Endothelial cell of hepatic sinusoid (primary cell): ENCODE measurements around the gene TSGA10IP.

Source experiments
- in situ Hi-C: cut with HindIII; loops from 2 replicates; pipeline ENCODE4 v1.10.0; 2017; ENCODE audit warnings: low sequenced_read_pairs

TSGA10IP gene

DNA sequence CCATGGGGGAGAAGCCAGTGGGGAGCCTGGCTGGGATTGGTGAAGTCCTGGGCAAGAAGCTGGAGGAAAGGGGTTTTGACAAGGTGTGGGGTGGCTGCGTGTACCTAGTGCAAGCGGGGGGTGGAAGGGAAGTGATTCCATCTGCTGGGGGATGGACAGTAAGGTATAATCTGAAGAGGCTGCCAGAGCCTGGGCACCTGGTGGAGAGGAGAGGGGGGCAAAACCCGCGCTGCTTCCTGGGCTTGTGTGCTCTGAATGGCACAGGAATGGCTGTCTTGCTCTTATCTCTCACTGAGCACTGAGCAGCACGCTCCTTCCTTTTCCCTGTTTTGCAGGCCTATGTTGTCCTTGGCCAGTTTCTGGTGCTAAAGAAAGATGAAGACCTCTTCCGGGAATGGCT is 58.0 kb downstream of the TSGA10IP start:
- in situ Hi-C loops, result no loop called here

GRCh38 chr11:66004186-66004585 is 58.9 kb downstream of the TSGA10IP start:
- in situ Hi-C loops, result no loop called here

DNA sequence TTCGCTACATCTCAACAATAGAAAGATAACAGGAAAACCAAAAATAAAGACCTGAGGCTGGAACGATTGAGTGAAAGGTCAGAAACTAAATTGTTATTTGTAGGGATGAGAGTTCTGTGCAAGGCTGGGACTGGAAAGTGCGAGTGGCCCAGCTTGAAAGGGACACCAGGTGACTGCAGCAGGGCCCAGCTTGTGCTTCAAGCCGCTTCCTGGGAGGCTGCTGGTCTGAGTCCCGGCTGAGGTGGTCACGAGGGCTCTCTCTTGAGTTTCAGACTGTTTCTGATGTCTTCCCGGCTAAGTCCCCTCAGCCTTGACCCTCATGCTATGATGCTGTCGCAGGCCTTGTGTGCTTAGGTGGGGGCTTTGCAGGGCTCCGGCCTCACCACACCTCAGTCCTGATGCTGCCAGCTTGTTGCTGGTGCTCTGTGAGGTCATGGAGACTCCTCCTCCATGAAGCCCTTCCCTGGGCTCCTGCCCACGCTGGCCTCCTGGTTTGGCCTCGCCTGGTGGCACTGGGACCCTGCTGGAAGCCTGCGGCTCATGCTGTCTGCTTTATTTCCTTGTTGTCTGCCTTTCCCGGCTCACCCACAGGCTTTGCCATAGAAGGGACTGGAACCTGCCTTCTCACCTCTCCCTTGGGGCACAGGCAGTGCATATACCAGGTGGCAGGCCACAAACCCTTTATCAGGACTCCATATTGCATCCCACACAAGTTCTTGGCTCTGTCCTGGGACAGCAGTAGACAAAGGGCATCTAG is 61.0 kb downstream of the TSGA10IP start:
- in situ Hi-C loops, result no loop called here

DNA sequence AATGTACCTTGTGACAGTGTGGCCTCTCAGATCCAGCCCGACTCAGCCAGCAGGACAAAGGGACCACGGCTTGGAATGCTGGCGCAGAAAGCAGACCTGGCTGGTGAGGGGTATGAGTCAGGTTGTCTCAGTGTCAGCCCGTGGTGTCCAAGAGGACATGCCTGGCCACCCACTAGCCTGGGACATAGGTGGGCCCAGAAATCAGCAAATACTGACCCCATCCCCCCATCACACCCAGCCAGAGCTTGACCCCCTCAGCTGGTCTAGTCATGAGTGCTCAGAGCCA is 61.6 kb downstream of the TSGA10IP start:
- in situ Hi-C loops, result no loop called here

DNA sequence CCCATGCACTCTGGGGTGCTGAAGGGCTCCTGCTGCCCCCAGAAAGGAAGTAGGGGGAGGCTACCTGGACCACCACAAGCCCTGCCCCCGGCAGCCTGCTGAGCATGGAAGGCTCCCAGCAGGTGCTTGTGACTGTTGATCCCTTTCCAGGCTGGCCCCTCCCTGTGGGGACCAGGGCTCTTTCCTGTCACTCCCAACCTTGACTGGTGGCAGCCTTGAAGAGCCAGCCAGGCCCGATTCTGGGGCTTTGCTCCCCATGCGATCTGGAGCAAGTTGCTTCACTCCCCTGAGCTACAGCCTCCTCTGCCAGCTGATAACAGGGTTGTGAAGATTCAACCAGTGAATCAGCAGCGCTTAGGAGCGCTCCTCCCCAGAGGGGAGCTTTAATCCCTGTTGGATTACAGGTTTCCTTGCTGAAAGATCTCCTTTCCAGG is 61.9 kb downstream of the TSGA10IP start:
- in situ Hi-C loops, result no loop called here

DNA sequence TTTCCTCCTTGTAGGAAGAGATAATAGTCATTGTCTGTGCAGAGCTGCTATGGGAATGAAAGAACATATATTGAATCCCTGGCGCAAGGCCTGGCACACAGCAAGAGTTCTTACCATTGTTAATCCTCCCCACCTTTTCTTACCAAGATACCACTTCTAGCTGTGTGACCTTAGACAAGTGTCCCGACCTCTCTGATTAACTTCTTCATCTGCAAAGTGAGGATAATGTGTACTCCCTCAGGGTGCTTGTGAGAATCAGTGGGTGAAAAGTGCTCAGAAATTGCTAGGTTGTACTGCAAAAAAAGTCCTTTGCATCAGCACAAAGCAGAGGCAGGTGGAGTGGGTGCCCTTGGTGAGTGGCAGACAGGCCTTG is 62.8 kb downstream of the TSGA10IP start:
- in situ Hi-C loops, result no loop called here

DNA sequence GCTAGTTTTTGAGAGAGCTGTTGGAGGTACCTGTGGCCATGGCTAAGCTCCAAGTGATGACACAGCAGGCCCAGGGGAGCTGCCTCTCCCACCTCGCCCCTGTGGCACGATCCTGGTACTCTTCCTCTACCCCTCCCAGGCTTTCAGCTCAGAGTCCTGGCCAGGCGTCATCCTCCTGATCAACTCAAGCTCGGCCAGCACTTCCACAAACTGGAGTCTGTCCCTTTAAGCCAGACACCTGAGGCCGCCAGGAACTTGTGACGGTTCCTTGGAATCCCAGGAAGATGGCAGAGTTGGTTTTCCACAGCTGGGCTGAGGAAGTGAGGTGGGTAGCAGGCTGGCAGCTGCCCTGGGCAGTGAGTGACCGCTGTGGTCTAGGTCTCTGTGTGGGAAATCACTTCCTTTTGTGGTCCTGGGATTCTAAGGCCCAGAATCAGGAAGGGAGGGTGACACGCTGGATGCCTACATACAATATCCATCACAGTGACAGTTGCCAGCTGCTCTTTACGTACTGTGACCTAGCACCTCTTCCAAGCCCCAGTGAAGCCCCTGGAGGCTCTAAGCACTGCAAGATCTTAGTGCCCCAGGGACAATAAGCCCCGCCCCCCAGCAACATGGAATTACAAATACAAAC is 63.3 kb downstream of the TSGA10IP start:
- in situ Hi-C loops, result no loop called here
